SKM-1 (cell line): Measurements from ENCODE around the gene TRIO.

Experiments
- DNase-seq: peaks from one replicate; lab custom pipeline; 2025; ENCODE audit not compliant: unreplicated experiment; lab: John Stamatoyannopoulos, UW

The TRIO gene

DNA sequence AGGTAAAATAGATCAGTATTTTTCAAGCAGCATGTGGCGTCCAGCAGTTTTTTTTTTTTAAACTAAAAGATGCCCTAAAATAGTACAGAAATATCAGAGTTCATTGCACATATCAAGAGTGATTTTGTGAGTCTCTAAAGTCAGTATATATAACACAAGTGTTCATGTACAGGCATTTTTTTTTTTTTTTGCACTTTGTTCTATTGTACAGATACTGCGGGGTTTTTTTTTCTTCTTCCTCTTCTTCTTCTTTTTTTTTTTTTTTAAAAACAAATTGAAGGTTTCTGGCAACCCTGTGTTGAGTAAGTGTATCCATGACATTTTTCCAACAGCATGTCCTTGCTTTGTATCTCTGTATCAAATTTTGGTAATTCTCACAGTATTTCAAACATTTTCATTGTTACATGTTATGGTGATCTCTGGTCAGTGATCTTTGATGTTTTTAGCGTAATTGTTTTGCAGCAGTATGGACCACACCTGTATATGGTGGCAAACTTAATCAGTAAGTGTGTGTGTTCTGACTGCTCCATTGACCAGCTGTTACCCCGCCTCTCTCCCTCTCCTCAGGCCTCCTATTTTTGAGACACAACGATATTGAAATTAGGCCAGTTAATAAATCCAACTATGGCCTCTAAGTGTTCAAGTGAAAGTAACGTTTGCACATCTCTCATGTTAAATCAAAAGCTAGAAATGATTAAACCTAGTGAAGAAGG is 76.8 kb downstream of the TRIO start:
- no peak for DNase-seq

- DNase-seq, result no peak
Measured at GRCh38 chr5:14220642-14221041, 77.5 kb downstream of the TRIO start.

DNA sequence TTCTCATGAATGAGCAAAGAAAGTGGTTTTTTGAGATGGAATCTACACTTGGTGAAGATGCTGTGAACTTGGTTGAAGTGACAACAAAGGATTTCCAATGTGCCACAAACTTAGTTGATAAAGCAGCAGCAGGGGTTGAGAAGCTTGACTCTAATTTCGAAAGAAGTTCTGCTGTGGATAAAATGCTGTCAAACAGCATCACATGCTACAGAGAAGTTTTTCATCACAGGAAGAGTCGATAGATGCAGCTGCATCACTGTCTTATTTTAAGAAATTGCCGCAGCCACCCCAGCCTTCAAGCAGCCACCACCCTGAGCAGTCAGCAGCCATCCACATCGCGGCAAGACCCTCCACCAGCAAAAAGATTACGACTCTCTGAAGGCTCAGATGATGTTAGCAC is 78.6 kb downstream of the TRIO start:
- no peak for DNase-seq

- DNase-seq, result no peak
Measured at GRCh38 chr5:14222206-14222605, 79.1 kb downstream of the TRIO start.

- no peak for DNase-seq
Measured at GRCh38 chr5:14223372-14223771, 80.2 kb downstream of the TRIO start.

- no peak for DNase-seq
Measured at GRCh38 chr5:14225173-14225834, 82.2 kb downstream of the TRIO start.

- no peak for DNase-seq
Measured at GRCh38 chr5:14226149-14226548, 83.0 kb downstream of the TRIO start.

DNA sequence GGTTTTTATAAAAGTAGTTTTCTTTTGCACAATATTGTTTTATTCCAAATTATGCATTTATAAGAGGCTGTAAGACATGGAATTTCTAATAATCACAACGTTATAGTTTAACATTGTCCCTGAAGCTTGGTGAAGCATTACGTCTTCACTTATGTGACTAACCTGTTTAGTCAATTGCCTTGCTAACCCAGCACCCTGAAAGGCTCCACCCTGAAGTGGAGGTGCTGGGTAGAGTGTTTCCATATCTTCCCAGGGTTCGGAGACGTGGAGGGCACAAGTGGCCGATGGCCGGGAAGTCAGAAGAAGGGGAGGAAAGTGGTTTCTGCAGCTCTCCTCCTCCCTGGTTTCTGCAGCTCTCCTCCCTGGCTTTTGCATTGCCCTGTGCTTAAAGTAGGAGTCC is 83.4 kb downstream of the TRIO start:
- DNase-seq, result no peak

DNA sequence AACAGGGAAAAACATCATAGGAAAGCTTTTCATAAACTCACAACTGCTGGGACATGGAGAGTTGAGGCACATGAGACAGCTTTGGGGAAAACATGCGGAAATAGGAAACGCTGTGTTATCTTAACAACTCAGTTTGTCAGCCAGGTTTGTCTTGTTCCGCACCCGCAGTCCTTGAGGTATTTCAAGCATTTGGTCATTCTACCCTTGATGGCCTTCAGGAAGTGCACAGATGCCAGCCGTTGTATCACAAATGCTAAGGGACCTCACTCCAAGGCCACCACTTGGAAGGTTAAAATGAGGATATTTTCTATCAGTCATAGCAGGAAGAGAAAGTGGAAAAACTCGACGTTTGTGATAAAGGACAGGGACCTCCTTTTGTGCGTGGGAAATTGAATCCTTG is 83.8 kb downstream of the TRIO start:
- DNase-seq, result no peak

DNA sequence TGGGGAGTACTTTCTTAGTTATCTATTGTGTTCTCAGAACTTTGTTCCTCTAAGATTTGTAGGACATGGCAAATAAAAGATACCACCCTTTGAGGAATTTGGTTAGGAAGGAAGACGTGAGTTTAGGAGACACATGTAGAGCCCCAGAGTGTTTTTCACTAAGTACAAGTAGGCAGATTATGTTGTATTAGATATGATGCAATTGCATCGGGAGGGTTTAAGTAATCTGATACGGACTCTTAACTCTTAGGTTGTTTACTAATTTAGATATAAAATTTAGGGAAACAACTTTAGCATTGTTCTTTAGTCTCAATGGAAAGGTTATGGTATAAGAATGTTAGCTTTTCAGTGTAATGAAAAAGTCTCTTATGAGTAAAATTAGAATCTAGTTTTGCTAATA is 84.4 kb downstream of the TRIO start:
- DNase-seq, result no peak

- DNase-seq, result no peak
Measured at GRCh38 chr5:14228219-14228618, 85.1 kb downstream of the TRIO start.

DNA sequence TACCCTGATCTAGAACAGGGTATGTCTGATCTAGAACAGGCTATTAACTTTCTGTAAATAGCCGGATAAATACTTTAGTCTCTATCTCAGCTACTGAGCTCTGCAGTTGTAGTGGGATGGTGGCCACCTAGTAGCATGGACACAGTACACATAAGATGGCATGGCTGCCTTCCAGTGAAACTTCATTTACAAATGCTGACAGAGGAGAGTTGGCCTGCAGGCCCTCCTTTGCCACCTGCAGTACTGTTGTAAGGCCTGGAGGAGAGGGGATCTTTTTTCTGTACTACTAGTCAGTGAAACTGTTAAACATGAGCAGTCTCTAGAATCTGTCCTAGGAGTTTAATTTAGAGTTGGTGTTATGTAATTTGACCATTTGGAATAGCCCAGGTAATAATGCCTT is 86.0 kb downstream of the TRIO start:
- no peak for DNase-seq

GRCh38 chr5:14229734-14230133 is 86.6 kb downstream of the TRIO start:
- no peak for DNase-seq

- no peak for DNase-seq
Measured at GRCh38 chr5:14231156-14231555, 88.0 kb downstream of the TRIO start.

DNA sequence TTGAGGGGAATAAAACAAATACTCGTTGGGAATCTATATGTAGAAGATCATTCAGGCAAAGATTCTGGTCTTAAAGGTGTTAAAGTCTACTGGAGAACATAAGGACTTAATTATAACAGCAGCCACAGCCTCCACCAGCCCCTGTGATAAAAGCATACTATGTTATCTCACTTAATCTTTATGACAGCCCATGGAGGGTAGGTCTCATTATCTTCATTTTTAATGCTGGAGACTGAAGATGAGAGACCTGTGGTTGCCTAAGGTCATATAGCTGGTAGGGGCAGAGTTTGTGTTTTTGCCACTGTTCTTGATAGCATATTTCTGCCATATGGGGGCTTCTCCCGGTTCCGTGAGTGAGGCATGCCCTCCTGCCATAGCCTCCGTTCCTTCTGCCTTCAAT is 88.7 kb downstream of the TRIO start:
- no peak for DNase-seq

DNA sequence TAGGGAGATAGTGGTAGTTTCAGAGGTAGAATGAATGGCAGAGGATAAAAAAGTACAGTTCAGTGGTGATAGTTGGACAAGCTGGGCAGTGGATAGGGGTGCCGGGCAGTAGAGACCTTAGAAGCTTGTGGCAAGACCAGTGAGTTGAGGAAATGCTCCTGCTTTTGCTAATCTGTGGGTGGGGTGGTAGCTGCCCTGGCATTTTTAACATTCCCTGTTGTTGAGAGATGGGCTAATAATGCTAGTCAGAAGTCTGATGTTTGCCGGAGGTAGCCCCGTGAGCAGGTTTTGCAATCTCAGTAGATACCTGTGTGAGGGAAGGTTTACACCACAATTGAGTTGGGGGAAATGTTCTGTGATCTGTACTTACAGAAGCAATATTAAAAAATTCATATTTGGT is 91.1 kb downstream of the TRIO start:
- no peak for DNase-seq

- no peak for DNase-seq
Measured at GRCh38 chr5:14235872-14236271, 92.7 kb downstream of the TRIO start.

DNA sequence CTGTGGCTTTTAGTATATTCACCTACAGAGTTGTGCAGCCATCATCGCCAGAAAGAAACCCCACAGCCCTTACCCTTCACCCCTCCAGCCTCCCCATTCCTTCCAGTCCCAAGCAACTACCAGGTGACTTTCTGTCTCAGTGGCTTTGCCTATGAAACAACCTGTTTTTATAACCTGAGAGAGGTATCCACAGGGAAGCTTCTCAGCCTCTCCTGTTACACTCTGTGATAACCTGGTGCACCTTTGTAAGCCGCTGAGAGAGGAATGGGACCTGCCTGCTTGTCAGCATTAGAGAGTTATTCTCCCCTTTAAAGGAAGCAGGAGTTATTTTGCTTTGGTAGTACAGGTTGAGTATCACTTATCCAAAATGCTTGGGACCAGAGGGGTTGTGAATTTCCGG is 93.6 kb downstream of the TRIO start:
- no peak for DNase-seq

DNA sequence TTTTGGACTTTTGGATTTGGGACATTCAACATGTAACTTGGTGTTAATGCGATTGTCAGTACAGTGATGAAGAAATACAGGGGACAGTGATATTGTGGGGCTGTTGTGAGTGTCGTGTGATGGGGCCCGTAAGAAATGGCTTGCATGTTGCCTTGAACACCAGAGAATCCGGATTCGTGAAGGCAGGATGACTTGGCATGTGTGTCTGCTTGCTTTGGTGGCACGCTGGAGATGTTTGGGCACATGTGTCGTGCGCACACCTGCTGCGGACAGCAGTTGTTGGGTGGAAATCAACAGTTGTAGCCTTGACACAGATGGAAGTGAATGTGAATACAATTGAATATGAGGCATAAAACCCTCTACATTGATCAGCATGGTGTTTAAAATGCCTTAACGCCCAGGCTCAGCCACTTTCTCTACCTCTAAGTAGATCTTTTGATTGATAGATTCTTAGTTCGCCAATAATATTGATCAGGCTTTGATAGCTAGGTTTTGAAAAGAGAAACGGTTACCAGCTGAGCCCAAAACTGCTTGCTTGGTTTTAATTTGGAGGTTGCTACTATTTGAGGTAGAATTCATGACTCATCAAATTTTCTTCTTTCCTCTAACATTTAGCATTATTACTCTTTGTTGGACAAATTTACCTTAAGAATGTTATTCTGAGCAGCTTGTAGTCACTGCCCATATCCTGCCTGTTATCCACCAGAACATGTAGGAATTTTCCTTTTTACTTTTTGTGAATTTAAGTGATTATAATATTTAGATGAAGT is 94.4 kb downstream of the TRIO start:
- no peak for DNase-seq

DNA sequence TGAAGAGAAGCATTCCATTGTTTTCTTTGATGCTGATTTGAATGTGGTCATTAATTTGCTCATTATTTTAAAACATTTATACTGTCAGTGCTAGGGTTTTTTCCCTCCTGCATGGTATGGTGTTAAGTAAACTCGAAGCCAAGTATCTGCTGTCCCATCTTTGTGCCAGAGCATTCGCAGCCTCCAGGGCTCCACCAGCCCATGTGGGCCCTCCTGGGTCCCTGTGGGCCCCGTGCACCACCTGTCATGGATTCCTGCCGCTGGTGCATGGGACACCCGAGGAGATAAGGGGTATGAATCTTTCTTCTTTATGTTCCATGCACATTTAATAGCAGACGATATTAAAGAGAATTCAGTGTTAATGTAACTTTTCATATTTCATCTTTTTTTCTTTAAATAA is 95.1 kb downstream of the TRIO start:
- DNase-seq, result no peak

DNA sequence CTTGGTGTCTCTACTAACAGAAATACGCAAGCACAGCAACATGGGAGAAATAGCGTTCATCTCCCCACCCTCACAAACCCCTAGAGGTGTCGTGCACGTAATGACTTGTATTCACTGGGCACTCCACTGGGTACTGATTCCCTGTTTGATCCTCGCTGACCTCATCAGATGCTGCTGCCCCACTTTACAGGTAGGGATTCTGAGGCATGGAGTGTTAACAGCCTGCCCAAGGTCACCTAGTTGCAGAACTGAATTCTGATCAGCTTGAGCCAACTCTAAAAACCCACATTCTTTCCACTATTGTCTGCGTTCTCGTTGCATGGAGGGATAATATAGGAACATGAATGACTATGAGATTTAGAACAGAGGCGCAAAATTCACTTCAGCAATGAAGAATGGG is 96.3 kb downstream of the TRIO start:
- DNase-seq, result no peak

GRCh38 chr5:14239951-14240350 is 96.8 kb downstream of the TRIO start:
- no peak for DNase-seq
